ENCODE results near the gene DISC1.

DNA sequence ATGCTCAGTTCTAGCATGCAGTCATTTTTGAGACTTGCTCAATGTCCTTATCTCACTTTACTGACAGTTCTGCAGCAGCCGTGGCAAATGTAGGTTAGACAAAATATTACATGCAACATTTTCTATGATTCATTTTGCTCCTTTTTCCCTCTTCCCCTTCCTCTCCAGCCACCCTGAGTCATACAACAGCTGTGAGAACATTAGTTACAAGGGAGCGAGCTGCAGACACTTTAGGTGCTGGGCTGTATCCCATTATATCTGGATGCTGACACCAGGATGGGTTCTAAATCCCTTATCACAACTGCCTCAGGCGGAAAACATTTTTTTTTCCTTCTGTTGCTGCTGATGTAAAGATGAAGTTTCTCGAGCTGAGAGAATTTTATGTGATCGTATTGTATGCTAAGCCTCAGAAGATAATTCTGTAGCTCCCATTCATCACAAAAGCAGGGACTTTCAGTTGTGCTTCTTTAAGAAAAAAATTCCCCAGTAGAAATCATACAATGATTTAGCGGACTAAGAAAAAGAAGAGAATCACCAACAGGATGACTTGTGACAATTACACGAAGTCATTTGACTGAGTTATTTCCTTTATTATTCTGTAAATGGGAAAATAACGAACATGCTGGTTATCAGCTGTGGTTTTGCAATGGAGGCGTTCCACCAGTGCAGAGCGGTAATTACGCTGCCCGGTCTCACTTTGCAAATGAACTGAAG, 345.0 kb downstream of the DISC1 start:
- TF ChIP-seq POLR2A (IDR thresholded peaks at IDR 0.05), result no peak
- TF ChIP-seq, protein P1, sequence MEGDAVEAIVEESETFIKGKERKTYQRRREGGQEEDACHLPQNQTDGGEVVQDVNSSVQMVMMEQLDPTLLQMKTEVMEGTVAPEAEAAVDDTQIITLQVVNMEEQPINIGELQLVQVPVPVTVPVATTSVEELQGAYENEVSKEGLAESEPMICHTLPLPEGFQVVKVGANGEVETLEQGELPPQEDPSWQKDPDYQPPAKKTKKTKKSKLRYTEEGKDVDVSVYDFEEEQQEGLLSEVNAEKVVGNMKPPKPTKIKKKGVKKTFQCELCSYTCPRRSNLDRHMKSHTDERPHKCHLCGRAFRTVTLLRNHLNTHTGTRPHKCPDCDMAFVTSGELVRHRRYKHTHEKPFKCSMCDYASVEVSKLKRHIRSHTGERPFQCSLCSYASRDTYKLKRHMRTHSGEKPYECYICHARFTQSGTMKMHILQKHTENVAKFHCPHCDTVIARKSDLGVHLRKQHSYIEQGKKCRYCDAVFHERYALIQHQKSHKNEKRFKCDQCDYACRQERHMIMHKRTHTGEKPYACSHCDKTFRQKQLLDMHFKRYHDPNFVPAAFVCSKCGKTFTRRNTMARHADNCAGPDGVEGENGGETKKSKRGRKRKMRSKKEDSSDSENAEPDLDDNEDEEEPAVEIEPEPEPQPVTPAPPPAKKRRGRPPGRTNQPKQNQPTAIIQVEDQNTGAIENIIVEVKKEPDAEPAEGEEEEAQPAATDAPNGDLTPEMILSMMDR (IDR thresholded peaks at IDR 0.05), result no peak
